ENCODE measurements around the gene MIPOL1.

The MIPOL1 gene

DNA sequence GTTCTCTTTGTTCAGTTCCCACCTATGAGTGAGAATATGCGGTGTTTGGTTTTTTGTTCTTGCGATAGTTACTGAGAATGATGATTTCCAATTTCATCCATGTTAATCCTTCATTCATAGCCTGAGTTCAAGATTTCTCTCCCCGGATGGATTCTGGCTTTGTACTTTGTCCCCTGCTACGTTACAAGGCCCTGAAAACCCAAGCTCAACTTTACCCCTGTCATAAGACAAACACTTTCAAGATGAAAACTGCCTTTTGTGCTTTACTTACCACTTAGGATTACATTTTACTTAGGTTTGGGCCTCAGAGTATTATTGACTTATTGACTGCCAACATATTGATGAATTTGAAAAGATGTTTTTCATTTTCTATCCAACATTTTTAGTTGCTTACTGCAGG lies 361.0 kb downstream of the MIPOL1 start:
- DNase-seq: no peak

DNA sequence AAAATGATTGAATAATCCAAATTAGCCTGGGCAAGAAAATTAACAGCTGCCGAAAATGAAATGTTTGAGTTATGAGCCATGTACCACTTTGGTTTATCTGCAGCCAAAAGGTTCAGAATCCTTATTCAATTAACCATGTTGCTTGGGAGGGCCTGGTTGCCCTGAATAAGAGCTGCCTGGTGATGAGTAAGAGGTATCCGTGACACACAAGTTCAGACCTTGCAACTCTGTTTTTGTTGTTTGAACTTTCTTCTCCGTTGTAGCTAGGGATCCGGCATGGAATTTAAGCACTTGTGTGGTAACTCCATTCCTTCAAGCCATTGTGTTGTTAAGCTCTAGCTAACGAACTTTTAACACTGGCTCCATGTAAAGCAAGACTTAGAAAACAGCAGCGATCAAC lies 361.6 kb downstream of the MIPOL1 start:
- no peak for DNase-seq

DNA sequence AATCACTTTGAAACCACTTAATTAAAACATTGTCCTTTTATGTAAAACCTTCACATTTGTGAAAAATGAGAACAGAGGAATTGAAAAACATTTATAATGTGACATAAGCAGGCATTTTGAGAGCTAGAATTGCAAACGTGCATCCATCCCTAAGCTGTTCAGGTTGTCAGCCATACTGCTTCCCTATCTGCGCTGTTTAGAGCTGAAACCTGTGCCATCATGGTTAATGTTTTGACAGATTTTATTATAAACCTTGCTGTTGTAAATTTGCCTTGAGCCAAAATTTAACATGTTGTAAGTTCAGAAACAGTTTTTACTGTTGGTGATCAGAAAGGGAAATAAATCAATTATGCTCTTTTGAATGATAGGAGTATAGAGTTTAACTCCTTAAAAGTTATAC lies 365.5 kb downstream of the MIPOL1 start:
- no peak for DNase-seq

DNA sequence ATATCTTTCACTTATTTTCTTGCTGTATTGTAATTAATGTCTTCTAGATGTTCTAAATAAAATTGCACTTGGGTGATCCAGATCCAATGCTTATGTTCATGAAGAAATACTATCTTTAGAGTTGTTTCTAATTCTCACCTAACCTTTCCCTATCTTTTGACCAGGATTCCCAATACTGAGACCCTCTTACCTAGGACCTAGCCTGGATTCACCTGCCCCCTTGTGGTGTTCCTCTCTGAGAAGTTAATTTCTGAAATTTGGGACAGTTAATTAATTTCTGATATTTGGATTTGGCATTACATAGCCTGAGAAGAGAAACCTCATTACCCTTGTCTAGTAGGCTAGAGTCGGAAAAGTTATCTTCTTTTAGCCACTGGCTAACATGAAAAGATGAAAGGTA lies 367.8 kb downstream of the MIPOL1 start:
- DNase-seq: no peak

DNA sequence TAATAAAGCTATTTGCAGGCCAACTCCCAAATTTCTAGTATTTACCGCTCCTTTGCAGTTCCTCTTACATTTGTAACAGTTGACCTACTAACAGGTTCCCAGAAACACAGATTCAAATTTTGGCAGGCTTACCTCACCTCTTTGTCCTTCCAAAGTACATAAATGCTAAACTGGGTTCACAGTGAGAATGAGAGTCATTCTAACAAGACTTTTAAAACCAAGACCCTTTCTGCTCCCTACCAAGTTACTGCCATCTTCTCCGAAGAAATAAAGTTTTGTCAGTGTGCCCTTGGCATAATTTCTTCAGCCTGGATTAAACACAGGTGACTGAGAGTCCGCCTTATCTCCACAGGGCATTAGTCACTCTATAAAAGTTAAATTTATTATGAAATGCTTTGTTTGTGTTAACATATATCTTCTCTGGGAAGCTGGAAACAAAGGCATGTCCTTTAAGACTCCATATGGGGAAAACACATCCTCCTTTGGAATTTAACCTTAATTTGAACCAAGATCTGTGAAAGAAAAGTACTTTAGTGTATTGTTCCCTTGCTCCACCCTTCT lies 369.2 kb downstream of the MIPOL1 start:
- no peak for DNase-seq

DNA sequence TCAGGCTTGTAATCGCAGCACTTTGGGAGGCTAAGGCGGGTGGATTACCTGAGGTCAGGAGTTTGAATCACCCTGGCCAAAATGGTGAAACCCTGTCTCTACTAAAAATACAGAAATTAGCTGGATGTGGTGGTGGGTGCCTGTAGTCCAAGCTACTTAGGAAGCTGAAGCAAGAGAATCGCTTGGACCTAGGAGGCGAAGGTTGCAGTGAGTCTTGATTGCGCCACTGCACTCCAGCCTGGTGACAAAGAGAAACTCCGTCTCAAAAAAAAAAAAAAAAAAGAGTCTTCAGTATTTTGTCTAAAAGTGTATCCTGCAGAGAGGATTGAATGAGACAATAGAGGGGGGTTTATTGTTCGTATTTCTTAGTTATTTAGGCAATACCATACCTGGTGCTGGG lies 372.0 kb downstream of the MIPOL1 start:
- DNase-seq: no peak

DNA sequence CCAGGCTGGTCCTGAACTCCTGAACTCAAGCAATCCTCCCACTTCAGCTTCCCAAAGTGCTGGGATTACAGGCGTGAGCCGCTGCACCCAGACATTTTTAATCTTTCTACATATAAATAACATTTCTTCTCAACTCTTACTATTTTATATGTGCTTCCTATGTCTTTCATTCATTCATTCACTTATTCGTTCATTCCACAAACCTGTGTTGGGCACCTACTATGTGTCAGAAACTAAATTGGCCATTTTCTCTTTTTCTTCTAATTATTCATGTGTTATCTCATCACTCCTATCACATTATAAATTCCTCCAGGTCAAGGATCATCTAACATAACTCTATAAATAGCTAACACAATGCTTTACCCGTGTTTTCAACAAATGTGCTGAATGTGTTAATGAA lies 373.7 kb downstream of the MIPOL1 start:
- DNase-seq: no peak

DNA sequence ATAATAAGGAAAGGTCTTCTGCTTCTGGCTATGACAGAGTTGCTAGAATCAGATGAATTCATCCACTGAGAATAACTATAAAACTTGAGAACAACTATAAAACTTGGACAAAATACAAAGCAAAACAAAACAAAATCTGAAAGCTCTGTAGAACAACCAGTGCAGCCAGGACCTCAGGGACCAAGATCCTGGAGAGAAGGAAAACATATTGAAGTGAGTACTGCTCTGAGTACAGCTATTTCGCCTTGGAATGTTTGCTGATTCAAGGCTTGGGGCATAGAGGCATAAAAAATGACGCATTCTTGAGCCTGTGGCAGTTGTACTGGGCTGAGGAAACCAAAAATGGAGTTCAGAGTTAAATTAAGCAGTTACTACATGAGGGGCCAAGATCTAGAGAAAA lies 375.6 kb downstream of the MIPOL1 start:
- no peak for DNase-seq

DNA sequence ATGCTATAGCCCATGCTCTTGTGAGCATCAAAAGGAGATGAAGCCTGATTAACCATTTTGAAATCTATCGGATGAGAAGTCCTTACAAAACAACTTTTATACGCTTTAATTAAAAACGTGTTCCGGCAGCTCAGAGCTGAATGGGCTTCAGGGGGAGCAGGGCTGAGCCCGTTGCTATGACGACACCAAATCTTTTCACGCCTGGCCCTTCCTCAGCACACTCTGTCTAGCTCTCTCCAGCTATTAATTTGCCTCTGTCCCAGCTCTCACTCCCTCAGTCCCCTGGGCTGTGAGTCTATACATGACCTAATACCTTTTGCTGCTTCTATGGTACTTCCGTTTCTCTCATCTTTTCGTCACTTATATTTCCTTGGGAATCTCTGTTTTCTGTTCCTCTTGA lies 381.5 kb downstream of the MIPOL1 start:
- DNase-seq: no peak

DNA sequence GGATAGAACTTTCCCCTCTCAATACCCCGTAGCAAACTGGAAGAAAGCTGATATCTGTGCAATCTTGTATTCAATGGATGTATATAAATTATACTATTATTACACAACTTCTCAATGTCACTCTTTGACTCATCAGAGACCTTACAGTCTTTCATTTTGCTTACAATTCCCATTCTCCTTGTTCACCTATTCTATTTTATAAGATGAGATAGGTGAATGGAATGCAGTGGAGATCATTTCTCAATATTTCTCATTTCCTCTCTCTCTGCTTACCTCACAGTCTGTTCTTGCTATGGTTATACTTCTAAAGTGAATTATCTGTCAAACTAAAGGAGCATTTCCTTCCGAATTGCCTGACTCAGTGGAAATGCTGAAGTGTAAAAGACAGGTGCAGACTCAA lies 382.4 kb downstream of the MIPOL1 start:
- no peak for DNase-seq

DNA sequence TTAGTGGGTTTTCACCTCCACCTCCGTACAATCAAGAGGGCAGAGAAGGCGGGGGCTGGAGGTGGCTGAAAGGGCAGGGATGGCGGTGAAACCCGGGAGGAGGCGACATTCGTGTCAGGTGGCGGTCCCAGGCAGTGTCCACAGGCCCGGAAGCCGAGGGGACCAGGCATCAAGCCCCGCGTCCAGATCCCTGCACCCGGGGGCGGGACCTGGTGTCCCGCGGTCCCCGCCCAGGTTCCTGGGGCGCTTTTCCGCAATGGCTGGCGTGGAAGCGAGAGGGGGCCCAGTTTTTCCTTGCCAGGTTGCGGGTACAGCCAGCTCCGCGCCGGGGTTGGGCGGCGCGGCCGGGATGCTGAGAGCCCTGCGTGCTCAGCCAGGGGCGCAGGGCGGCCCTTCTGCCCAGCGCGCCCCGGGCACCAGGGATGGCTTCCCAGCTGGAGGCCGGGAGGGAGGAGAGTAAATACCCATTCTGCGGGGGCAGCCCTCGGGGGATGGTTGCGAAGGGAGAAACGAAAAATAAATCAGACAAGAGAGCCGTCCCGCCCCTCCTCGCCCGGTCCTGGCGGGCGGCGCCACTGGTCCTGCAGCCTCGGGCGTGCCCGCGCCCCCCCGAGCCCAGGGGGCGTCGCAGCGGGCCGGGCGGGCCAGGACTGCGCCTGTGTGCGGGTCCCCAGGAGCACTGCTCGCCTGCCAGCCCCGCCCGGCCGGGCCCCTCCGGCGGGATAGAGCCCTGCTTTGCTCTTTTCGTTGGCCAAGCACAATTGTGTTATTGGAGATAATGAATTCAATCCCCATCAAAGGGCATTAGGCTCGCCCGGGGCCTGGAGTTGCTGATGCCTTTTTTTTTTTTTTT lies 385.8 kb downstream of the MIPOL1 start:
- DNase-seq: no peak

DNA sequence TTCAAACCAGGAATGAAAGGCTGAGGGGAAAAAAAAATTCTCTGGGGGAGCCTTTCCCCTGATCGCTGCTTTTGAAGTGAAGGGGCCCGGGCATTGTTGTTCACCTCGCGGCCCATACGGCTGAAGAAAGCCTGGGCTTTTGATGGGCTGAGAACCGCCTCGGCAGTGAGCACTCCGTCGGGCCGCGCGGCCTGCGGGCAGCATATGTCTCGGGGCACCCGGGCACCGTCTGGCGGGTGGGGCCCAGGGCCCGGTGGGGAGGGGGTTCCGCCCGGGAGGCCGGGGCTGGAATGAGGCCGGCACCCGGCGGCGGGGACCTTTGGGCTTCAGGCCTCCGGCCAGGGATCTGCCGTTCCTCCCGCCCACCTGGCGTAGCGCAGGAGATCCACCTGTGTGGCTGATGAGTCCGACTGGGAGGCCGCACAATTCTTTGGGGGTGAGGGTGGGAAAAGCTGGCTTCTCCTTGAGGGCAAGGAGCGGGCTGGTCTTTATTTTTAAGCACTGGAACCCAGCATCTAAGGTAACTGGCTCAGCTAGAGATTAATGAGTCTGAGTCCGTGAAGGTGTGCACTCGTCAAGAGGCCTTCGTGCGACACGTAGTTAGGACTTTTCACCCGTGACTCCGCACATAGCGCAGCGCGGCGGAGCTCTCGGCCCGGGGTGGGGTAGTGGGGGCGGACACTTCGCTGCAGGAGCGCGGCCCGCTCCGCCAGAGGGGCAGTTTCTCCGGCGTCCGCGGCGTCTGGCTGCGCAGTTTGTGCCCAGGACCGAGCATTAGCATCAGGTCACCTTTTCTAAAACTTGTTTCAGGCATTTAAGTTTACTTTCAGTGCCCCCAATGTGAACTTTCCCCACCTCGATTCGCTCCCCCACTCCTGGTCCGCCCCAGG lies 386.7 kb downstream of the MIPOL1 start:
- no peak for DNase-seq

DNA sequence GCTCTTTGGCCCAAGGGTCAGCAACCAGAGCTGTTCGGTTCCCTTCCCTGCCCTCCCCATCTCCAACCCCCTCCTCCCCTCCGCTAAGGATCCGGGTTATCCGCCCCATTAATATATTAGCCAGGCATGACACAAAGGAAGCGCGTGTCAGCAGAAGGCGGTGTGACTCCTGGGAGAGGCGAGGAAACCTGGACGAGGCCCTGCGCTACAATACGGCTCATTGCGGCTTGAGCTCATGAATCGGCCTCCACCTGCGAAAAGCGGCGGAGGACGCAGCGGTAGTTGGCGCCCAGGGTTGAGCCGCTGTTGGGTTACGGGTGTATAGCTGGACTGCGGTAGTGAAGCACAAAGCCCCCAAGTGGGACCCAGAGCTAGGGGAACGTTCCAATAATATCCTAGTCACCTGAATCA lies 387.4 kb downstream of the MIPOL1 start:
- no peak for DNase-seq

DNA sequence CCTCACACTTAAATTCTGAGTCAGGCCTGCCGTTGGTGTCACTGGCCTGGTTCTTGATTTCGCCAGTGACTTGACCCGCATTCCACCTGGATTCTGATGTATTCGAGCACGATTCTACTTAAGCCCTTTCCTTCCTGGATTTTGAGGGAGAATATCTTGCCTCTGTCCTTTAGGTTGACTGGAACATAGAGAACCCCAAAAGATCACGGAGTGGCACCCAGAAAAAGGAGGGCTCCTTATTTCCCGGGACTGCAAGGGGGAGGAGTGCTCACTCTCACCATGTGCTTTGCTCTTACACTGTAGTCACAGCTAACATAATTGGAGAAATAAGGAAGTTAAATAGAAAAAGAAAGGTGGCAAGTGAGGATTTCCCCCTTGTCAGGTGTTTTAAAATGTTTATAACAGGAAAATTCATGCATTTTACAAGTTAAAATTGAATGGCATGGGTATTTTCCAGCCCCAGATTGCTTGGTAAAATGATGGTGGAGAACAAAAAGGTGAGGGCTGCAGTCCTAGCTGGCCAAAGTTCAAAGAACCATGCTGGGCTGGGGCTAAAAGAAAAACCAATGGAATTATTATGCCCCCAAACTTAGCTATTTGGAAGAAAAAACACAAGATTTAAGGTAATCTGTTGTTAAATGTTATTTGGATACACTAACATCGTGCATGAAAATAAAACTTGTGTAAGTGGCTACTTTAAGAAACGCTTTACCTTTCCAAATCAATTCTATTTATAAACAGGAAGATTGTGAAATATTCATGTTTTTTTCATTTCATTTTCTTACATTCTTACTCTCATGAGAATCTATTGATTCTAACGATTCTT lies 388.4 kb downstream of the MIPOL1 start:
- no peak for DNase-seq

DNA sequence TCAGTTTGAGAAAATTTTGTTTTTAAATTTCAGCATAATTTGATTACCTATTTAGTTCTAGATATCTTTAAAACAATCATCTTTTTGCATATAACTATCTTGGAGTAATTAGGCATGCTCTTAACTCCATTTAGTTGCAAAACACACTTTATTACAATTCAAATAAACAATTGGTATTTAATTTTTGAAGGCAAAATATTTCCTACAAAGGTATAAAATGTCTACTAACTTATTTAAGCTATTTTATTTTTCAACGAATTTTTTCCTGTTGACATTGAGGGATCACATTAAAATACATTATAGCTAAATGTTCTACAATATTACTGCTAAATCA lies 389.0 kb downstream of the MIPOL1 start:
- no peak for DNase-seq

DNA sequence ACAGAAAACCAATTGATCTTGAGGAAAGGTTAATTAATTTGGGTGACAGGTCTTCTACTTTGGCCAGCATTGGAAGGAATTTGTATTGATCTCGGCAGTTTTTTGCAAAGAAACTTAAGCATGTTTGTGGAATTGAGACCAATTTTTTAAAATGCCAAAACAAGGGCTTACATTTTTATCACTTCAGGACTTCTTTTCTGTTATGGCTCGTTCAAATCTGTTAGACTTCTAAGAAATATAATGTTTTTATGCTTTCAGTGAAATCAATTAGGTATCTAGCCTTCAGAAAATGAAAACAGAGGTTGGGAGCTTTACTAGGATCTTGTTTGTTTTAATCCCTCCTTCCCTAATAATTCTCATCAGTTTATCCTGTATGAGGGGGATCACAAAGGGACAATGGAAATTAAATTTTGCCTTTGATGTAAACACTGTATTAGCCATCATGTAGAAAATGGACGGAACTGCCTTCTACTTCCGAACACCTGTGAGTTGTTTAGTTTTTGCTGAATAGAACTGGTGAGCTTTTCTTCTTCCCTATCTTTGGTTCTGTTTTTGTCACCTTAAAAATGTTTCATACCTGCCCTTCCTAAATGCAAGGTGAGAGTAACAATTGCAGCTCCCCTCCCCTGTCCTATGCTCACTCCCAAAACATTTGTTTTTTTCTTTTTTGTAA lies 389.5 kb downstream of the MIPOL1 start:
- no peak for DNase-seq

DNA sequence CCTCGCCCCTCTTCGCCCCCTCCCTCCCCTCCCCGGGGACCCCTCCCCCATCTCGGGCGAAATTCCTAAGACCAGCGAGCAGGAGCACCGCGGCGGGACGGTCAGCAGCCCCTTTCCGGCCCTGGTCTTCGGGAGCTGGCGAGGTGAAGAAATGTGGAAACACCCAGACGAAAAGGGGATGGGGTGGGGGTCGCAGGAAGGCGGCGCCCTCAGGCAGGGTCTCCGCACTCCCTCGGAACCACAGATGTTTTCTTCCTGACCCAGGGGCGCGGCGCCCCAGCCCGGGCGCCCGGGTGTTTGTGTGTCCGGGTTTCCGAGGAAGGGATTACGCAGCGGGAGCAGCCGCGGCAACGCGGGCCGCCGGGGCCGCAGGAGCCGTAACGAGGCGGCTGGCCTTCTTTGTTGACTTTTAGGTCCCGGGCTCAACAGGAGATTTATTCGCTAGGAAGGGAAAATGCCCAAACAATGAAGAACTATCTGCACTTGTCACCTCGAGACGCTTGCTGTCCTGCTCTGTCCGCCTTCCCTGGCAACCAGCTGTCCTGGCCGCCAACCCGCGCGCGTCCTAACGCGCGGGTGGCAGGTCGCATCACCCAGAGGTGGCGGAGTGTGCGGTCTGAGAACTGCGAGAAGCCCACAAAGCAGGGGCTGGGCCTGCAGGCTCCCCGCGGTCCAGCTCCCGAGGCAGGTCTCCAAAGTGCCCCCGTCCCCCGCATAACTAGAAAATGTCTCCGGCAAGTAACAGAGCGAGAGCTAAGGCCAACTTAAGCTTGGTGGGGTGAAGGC lies 390.3 kb downstream of the MIPOL1 start:
- DNase-seq: no peak

DNA sequence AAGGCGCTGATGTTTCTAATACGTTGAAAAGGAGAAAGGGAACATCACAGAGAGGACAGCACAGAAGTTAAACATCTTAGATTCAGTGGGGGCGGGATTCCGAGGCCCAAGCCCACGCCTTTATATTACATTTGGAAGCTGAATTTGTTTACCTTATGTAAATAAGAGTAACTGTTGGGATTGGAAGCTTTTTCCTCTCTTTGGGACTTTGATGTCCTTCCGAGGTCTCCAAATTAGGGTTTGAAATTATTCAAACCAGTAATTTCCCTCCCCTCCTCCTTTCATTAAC lies 390.9 kb downstream of the MIPOL1 start:
- DNase-seq: no peak

DNA sequence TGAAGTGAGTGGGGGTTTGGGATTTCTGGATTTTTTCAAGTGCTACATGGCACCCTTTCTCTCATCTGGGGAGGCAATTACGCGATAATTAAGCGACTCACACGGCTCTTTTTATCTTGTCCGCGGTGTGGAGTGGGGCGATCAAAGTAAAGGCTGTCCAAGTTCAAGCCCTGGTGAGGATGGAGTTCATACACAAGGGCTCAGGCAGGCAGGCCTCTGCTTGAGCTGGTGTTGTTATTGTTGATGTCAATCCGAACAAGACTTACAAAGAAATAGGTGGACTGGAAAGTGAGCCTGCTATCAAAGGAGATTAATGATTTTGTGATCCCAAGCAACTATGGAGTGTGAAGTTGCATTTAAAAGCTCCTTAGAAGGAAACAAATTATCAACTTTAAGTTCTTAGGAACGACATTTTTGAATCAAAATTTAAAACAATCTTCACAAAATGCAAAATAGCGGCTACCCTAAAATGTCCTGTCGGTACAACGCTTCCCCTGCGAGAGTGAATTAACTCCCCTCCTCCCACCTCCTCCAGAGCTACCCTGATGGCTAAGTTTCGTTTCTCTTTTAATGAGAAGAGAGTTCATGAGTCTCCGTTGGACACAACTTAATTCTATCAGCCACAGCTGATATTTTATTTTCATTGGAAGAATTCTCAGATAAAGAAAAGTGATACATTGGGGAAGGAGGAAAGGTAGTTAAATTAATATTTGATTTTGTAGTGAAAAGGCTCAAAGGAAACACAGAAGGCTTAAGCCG lies 391.4 kb downstream of the MIPOL1 start:
- no peak for DNase-seq

DNA sequence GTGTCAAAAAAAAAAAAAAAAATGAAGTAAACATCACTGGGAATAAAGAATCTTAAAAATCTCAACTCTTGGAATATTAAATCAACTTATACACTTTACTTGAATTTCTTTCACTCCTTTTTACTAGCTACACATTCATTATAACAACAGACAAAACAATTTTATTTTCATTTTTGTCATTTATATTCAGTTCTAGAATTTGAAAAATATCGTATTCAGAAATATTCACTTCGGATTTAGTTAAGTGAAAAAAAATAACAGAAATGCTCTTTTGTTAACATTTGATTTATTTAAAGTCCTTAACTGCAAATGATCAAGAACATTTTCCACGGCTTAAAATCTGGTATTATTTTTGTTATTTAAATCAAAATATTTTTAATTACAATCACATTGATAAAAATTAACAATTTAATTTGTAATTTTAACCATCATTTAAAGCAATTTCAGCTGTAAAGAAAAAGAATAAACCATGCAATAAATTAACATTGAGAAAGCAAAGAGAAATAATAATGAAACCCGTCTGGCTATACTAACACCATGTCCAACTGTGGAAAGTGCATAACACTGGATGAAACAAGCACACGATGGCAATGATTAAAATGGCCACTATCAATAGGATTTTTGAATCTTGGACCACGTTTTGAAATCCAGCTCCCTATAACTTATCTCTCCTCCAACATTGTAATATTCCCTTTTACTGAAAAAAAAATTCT lies 392.1 kb downstream of the MIPOL1 start:
- DNase-seq: no peak
